ENCODE measurements around the gene TMEM147.

DNA sequence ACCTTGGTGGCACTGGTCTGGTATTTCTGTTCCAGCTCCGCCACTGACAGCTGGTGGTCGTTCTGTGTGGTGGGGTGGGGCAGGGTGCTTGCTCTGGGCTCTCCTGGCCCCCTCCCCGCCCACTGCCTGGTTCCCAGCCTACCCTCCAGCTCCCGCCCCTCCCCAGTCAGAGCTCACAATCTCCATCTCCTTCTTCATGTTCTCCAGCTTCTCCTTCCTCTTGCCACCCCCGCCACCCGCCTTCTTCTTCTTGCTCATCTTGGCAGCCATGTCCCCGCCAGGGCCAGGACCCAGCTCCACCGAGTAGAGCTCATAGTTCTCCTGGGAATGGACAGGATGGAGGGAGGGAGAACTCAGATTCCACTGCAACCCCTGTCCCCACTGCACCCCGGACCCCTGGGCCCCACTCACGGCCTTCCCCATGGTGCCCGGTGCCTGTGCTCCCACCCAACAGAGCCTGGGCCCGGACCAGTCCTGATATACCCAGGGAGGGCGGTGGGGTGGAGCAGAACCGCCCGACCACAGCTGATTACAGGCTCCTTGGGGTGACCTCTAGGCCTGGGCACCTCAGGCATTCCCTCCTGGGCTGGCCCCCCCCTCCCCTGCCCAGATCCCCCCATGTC is 17.9 kb downstream of the TMEM147 start, which contains the start of gene ATP4A:
- TF ChIP-seq, protein P1, sequence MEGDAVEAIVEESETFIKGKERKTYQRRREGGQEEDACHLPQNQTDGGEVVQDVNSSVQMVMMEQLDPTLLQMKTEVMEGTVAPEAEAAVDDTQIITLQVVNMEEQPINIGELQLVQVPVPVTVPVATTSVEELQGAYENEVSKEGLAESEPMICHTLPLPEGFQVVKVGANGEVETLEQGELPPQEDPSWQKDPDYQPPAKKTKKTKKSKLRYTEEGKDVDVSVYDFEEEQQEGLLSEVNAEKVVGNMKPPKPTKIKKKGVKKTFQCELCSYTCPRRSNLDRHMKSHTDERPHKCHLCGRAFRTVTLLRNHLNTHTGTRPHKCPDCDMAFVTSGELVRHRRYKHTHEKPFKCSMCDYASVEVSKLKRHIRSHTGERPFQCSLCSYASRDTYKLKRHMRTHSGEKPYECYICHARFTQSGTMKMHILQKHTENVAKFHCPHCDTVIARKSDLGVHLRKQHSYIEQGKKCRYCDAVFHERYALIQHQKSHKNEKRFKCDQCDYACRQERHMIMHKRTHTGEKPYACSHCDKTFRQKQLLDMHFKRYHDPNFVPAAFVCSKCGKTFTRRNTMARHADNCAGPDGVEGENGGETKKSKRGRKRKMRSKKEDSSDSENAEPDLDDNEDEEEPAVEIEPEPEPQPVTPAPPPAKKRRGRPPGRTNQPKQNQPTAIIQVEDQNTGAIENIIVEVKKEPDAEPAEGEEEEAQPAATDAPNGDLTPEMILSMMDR (IDR thresholded peaks at IDR 0.05; ENCODE audit: insufficient read depth, low read length, poor library complexity, severe bottlenecking): no peak
- TF ChIP-seq EZH2phosphoT487 (conservative IDR thresholded peaks at IDR 0.05; ENCODE audit: low read length): no peak
